ENCODE measurements around the gene RESP18. TPM values are rescaled to one million over a fixed set of nuclear protein-coding genes. Genes with fewer than 3 reads are reported as not detected.

The RESP18 gene
- total and polyA plus RNA-seq, 9 donors = not detected

DNA sequence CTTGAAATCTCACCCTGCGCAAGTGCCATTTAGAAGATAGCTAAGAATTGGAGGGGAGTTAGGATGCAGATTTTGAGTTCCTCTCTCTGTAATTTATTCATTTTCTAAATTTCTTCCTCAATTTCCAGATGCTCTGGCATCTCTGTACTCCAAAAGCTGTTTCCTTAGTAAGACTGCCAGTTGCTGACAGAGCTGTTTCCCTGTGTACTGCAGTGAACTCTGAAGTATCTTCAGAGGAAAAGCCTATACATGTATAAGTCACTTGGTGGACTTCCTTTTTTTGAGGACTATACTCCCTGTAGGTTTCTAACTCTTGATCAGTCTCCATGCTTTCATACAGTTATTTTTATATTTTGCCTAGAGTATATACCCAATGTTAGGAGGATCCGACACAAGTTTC lies 1.5 kb upstream of the RESP18 start:
- intact Hi-C loops (cut with DNase I) = no loop called here
- Histone ChIP-seq H3K27ac (no peak overlapping the region), H3K27me3 (no peaks in the 10 kb centered on the region), H3K4me1 (ENCODE audit: insufficient read depth) (no peaks in the 10 kb centered on the region), H3K36me3 (no peaks in the 10 kb centered on the region), H3K4me3 (no peak overlapping the region), H3K9me3 (peaks cover 0 to 6% of the 10 kb centered on the region in 2 donors)
- TF ChIP-seq, protein P1, sequence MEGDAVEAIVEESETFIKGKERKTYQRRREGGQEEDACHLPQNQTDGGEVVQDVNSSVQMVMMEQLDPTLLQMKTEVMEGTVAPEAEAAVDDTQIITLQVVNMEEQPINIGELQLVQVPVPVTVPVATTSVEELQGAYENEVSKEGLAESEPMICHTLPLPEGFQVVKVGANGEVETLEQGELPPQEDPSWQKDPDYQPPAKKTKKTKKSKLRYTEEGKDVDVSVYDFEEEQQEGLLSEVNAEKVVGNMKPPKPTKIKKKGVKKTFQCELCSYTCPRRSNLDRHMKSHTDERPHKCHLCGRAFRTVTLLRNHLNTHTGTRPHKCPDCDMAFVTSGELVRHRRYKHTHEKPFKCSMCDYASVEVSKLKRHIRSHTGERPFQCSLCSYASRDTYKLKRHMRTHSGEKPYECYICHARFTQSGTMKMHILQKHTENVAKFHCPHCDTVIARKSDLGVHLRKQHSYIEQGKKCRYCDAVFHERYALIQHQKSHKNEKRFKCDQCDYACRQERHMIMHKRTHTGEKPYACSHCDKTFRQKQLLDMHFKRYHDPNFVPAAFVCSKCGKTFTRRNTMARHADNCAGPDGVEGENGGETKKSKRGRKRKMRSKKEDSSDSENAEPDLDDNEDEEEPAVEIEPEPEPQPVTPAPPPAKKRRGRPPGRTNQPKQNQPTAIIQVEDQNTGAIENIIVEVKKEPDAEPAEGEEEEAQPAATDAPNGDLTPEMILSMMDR (IDR thresholded peaks at IDR 0.05) = no peak
- TF ChIP-seq EP300 (IDR thresholded peaks at IDR 0.05) (no peak), POLR2A (IDR thresholded peaks at IDR 0.05) (no peak)
- DNase-seq = no peak
- 91 to 96% (median 93%) methylated on average over 2 of the region's 2 CpGs for WGBS, 3 donors

DNA sequence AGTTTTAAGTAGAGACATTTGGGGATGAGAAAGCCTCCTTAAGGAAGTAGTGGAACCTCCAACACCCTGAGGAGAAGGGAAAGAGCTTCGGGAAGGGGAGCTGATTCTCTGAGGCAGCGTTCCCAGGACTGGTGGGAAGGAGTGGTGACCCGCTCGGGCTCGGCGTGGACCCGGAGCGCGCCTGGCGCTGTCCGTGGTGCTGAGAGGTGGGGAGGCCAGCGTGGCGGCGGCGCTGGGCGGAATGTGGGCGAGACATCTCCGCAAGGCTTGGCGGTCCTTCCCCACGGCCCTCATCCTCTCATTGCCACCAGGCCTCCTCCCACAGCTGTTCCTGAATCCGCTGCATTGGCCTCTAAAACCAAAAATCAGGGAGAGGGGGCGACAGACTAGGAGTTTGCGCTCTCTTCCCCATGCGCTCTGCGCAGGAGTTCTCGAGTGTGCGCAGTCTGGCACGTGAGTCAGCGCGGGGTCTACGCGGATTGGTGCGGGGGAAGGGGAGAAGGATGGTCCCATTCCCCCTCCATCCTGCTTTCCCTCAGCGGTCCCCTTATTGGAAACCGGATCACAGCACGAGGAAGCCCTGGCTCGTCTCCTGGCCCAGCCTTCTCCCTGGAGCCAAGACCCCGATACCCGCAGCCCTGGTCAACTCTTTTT lies 857 bp downstream of the RESP18 start:
- no peak overlapping the region for H3K27ac ChIP-seq
- intact Hi-C loops (cut with DNase I) = no loop called here
- DNase-seq = peak in 3 of 5 donors; percentile 35 to 56 (median 54)
- no peaks in the 10 kb centered on the region for H3K36me3 ChIP-seq
- H3K4me3 ChIP-seq = no peak overlapping the region
- H3K9me3 ChIP-seq = peaks cover 0 to 6% of the 10 kb centered on the region in 2 donors
- no peaks in the 10 kb centered on the region for H3K27me3 ChIP-seq
- WGBS, 3 donors = 5 to 7% (median 7%) methylated on average over 39 of the region's 39 CpGs
- TF ChIP-seq, protein P1 (IDR thresholded peaks at IDR 0.05) = no peak
- TF ChIP-seq EP300 (IDR thresholded peaks at IDR 0.05) = no peak
- no peak for TF ChIP-seq POLR2A (IDR thresholded peaks at IDR 0.05)
- H3K4me1 ChIP-seq (ENCODE audit: insufficient read depth) = no peaks in the 10 kb centered on the region

DNA sequence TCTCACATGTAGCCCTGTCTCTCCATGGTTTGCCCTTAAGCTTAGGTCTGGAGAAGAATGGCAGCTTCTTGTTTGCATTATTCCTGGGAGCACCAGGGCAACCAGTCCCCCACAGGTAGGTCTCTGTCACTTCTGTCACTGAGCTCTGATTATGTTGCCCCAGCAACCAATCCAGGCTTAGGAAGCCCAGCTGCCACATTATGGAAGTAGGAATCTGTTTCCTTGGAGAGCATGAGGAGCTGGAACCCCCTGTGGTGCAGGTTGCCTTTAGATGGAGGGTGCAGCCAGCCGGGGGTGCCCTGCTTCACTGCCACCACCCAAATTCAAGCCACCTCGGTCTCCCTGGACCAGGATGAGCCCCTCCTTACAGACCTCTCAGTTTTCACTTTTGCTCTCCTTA lies 4.8 kb downstream of the RESP18 start:
- H3K27me3 ChIP-seq = no peaks in the 10 kb centered on the region
- no peaks in the 10 kb centered on the region for H3K4me1 ChIP-seq (ENCODE audit: insufficient read depth)
- H3K4me3 ChIP-seq = no peak overlapping the region
- TF ChIP-seq, protein P1 (IDR thresholded peaks at IDR 0.05) = no peak
- TF ChIP-seq EP300 (IDR thresholded peaks at IDR 0.05) (no peak), POLR2A (IDR thresholded peaks at IDR 0.05) (no peak)
- no peak overlapping the region for H3K27ac ChIP-seq
- 43 to 54% (median 50%) methylated on average over 2 of the region's 2 CpGs for WGBS, 3 donors
- intact Hi-C loops (cut with DNase I) = no loop called here
- DNase-seq = no peak
- no peaks in the 10 kb centered on the region for H3K36me3 ChIP-seq
- H3K9me3 ChIP-seq = no peaks in the 10 kb centered on the region

DNA sequence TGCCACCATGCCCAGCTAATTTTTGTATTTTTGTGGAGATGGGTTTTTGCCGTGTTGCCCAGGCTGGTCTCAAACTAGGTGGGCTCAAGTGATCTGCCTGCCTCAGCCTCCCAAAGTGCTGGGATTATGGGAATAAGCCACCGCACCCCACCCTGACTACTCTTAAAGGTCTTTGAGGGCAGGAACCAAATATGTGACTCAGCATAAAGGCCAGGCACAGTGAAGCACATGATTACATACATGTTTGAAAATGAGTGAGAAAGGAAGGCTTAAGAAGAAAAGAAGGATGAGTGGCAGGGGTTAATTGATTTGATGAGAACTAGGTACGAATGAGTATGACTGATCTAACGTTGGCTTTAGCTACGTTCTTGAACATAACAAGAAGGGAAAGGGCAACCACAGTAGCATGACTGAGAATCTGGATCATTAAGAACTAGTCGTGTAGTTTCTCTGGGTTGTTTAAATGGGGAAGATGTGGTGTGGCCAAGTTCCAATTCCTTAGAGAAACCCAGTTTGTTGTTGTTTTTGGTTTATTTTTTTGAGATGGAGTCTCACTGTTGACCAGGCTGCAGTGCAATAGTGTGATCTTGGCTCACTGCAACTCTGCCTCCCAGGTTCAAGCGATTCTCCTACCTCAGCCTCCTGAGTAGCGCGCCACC lies 6.8 kb downstream of the RESP18 start:
- Histone ChIP-seq H3K27ac (no peak overlapping the region), H3K4me1 (ENCODE audit: insufficient read depth) (no peaks in the 10 kb centered on the region), H3K4me3 (no peak overlapping the region), H3K36me3 (no peaks in the 10 kb centered on the region), H3K9me3 (no peaks in the 10 kb centered on the region), H3K27me3 (no peaks in the 10 kb centered on the region)
- intact Hi-C loops (cut with DNase I) = no loop called here
- TF ChIP-seq EP300 (IDR thresholded peaks at IDR 0.05) = no peak
- TF ChIP-seq POLR2A (IDR thresholded peaks at IDR 0.05) = no peak
- TF ChIP-seq, protein P1 (IDR thresholded peaks at IDR 0.05) = no peak
- 60 to 72% (median 63%) methylated on average over 9 of the region's 9 CpGs for WGBS, 3 donors
- DNase-seq = no peak

Measured in ovary (tissue), 9 donors.